Body of pancreas (tissue), 4 donors: ENCODE measurements around the gene GOLGA6B.

ENCODE experiments used
- POLR2A ChIP-seq, 3 donors: fragments of 450-650 bp; IDR thresholded peaks; one replicate each; pipeline ENCODE4 v1.6.1; 2016; ENCODE audit warnings: antibody characterized with exemption in 3 of 3, mild to moderate bottlenecking in 2 of 3
- TF ChIP-seq, protein P1 (sequence below), 7 experiments: fragments of 450-650 bp in 4 of 7; fragments of 200-600 bp in 3 of 7; sonication (generic) in 3 of 7; IDR thresholded peaks; one replicate each; pipeline ENCODE4 v1.5.1; 2016 to 2019; ENCODE audit warnings: antibody characterized with exemption in 7 of 7

DNA sequence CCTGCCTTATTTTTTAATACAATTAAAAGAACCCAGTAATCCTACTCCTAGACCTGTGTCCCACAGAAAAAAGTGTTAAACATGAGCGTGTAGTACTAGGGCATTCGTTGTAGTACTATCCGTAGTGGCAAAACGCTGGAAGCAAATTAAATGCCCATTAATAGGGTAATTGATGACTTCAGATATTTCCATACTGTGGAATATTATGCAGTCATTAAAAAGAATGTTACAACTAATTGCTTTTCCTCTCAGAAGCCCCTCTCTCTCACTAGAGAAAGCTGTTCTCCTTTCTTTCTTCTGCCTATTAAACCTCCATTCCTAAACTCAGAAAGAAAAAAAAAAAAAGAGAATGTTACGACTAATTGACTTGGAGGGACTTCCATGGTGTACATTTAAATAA, 34.2 kb downstream of the GOLGA6B start:
- TF ChIP-seq, protein P1, sequence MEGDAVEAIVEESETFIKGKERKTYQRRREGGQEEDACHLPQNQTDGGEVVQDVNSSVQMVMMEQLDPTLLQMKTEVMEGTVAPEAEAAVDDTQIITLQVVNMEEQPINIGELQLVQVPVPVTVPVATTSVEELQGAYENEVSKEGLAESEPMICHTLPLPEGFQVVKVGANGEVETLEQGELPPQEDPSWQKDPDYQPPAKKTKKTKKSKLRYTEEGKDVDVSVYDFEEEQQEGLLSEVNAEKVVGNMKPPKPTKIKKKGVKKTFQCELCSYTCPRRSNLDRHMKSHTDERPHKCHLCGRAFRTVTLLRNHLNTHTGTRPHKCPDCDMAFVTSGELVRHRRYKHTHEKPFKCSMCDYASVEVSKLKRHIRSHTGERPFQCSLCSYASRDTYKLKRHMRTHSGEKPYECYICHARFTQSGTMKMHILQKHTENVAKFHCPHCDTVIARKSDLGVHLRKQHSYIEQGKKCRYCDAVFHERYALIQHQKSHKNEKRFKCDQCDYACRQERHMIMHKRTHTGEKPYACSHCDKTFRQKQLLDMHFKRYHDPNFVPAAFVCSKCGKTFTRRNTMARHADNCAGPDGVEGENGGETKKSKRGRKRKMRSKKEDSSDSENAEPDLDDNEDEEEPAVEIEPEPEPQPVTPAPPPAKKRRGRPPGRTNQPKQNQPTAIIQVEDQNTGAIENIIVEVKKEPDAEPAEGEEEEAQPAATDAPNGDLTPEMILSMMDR (IDR thresholded peaks at IDR 0.05), result no peak
- no peak for TF ChIP-seq POLR2A (IDR thresholded peaks at IDR 0.05)
